Mesothelial cell of epicardium (in vitro differentiated cells): Measurements from ENCODE around the gene LAMA2. TPM values are rescaled to one million over a fixed set of nuclear protein-coding genes. Genes with fewer than 3 reads are reported as not detected.
"Not testable (repeated sequence)": the region's sequence is repeated elsewhere in the genome, so short reads cannot be mapped to it uniquely, and the experiment has no call there.

ENCODE experiments used
- DNase-seq, 2 experiments: peaks; one replicate each; pipeline ENCODE4 v3.0.0; 2021; ENCODE audit warnings: low spot score in 2 of 2; ENCODE audit not compliant: unreplicated experiment in 2 of 2
- H3K27ac Mint-ChIP-seq: 2 replicates; pipeline ENCODE4 v1.8.0; 2021; ENCODE audit warnings: mixed read lengths
- H3K27me3 Mint-ChIP-seq: 2 replicates; pipeline ENCODE4 v1.8.0; 2021; ENCODE audit warnings: low read depth, mixed read lengths
- H3K36me3 Mint-ChIP-seq: 2 replicates; pipeline ENCODE4 v1.8.0; 2021; ENCODE audit warnings: mixed read lengths
- H3K4me1 Mint-ChIP-seq: 2 replicates; pipeline ENCODE4 v1.8.0; 2021; ENCODE audit warnings: mixed read lengths
- H3K4me3 Mint-ChIP-seq: 2 replicates; pipeline ENCODE4 v1.8.0; 2021; ENCODE audit warnings: mild to moderate bottlenecking, moderate library complexity, mixed read lengths
- H3K9me3 Mint-ChIP-seq: 2 replicates; pipeline ENCODE4 v1.8.0; 2021; ENCODE audit warnings: mixed read lengths
- total RNA-seq: library from RNA; stranded (reverse); gene quantifications from 3 replicates; pipeline ENCODE4 v1.2.1, GENCODE V29; 2021
- TF ChIP-seq, protein P1 (sequence below): fragments of 200-600 bp; sonication (generic); IDR thresholded peaks from one replicate; pipeline ENCODE4 v1.5.0; 2021; ENCODE audit warnings: antibody characterized with exemption; ENCODE audit not compliant: unreplicated experiment

Gene LAMA2
- total RNA-seq, 1 donor from 2014 or later = 63.2 TPM

DNA sequence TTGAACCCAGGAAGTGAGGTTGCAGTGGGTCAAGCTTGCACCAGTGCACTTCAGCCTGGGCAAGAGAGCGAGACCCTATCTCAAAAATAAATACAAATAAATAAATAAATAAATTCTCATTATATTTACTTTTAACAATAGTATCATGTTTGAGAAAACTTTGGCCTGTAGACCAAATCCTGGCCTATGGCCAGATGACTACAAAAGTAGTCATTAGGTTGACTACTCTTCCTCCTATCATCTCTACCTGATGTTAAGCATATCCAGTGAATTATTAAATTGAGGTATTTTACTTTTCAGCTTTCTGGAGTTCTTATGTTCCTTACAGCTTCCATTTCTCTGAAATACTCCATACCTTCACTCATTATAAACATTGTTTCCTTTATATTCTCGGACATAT, 280.6 kb downstream of the LAMA2 start:
- Mint-ChIP-seq H3K27me3 (no peaks in the 10 kb centered on the region), H3K36me3 (peaks cover 8% of the 10 kb centered on the region), H3K4me3 (no peak overlapping the region), H3K27ac (no peak overlapping the region), H3K4me1 (no peaks in the 10 kb centered on the region), H3K9me3 (peaks cover 24% of the 10 kb centered on the region)
- DNase-seq = no peak
- TF ChIP-seq, protein P1, sequence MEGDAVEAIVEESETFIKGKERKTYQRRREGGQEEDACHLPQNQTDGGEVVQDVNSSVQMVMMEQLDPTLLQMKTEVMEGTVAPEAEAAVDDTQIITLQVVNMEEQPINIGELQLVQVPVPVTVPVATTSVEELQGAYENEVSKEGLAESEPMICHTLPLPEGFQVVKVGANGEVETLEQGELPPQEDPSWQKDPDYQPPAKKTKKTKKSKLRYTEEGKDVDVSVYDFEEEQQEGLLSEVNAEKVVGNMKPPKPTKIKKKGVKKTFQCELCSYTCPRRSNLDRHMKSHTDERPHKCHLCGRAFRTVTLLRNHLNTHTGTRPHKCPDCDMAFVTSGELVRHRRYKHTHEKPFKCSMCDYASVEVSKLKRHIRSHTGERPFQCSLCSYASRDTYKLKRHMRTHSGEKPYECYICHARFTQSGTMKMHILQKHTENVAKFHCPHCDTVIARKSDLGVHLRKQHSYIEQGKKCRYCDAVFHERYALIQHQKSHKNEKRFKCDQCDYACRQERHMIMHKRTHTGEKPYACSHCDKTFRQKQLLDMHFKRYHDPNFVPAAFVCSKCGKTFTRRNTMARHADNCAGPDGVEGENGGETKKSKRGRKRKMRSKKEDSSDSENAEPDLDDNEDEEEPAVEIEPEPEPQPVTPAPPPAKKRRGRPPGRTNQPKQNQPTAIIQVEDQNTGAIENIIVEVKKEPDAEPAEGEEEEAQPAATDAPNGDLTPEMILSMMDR = no peak

DNA sequence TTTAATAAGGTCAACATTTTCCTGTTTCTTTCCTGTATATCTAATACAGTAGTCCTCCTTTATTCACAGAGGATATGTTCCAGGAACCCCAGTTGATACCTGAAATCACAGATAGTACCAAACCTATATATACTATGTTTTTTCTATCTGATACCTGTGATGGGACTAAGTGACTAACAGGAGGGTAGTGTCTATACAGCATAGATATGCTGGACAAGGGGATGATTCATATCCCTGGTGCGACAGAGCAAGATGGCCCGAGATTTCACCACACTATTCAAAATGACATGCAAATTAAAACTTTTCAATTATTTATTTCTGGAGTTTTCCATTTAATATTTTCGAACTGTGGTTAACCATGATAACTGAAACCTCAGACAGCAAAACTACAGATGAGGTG, 281.1 kb downstream of the LAMA2 start:
- Mint-ChIP-seq H3K9me3 (peaks cover 24% of the 10 kb centered on the region), H3K4me1 (no peaks in the 10 kb centered on the region), H3K4me3 (no peak overlapping the region), H3K36me3 (peaks cover 8% of the 10 kb centered on the region), H3K27ac (no peak overlapping the region), H3K27me3 (no peaks in the 10 kb centered on the region)
- DNase-seq = no peak
- TF ChIP-seq, protein P1 = no peak

DNA sequence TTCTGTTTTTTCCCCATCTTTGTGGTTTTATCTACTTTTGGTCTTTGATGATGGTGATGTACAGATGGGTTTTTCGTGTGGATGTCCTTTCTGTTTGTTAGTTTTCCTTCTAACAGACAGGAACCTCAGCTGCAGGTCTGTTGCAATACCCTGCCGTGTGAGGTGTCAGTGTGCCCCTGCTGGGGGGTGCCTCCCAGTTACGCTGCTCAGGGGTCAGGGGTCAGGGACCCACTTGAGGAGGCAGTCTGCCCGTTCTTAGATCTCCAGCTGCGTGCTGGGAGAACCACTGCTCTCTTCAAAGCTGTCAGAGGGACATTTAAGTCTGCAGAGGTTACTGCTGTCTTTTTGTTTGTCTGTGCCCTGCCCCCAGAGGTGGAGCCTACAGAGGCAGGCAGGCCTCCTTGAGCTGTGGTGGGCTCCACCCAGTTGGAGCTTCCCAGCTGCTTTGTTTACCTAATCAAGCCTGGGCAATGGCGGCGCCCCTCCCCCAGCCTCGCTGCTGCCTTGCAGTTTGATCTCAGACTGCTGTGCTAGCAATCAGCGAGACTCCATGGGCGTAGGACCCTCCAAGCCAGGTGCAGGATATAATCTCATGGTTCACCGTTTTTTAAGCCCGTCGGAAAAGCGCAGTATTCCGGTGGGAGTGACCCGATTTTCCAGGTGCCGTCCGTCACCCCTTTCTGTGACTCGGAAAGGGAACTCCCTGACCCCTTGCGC, 289.5 kb downstream of the LAMA2 start:
- H3K27ac Mint-ChIP-seq, H3K9me3 Mint-ChIP-seq, H3K4me1 Mint-ChIP-seq, H3K27me3 Mint-ChIP-seq, DNase-seq: not testable (repeated sequence)
- peaks cover 15% of the 10 kb centered on the region for H3K36me3 Mint-ChIP-seq
- peak overlapping the region; percentile 70 for H3K4me3 Mint-ChIP-seq

DNA sequence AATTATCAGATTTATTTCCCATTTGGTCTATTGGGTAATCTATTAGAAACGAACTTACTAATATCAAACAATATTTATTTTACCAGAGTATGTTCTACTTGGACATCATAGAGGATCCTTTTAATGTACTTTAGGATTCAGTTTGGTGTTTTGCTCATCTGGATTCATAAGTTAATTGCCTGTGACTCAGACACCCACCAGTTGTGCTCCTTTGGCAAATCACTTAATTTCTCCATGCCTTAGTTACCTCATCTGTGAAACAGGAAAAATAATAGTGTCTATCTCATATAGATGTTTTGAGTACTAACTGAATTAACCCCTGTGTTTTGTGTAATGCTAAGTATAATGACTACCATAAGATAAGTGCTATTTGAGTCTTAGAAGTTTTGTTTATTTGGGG, 292.1 kb downstream of the LAMA2 start:
- Mint-ChIP-seq H3K9me3 (no peaks in the 10 kb centered on the region), H3K4me1 (peaks cover 4% of the 10 kb centered on the region), H3K27ac (no peak overlapping the region)

DNA sequence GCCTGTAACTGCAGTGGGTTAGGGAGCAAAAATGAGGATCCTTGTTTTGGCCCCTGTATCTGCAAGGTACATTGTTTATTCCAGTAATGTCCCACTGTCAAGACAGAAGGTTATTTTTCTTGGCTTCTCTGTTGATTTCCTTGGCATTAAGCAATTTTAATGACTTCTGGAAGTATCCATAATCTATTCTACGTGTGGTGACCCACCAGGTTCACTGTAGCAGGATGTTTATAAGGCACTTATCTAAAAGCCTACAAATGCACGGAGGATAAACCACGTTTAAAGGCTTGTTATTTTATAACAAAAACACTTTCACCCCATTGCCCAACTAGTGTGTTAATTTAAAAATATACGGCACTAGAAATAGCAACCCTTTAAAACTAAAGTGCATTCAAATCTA, 294.9 kb downstream of the LAMA2 start:
- H3K27ac Mint-ChIP-seq = no peak overlapping the region
- H3K9me3 Mint-ChIP-seq = no peaks in the 10 kb centered on the region
- H3K4me1 Mint-ChIP-seq = peaks cover 9% of the 10 kb centered on the region
- H3K27me3 Mint-ChIP-seq = no peaks in the 10 kb centered on the region
- H3K36me3 Mint-ChIP-seq = peaks cover 12% of the 10 kb centered on the region
- TF ChIP-seq, protein P1 = no peak
- no peak overlapping the region for H3K4me3 Mint-ChIP-seq
- no peak for DNase-seq

More for the DNA sequence above, 292.1 kb downstream of the LAMA2 start:
- Mint-ChIP-seq H3K36me3 (peaks cover 15% of the 10 kb centered on the region), H3K27me3 (no peaks in the 10 kb centered on the region), H3K4me3 (no peak overlapping the region)
- no peak for DNase-seq
- TF ChIP-seq, protein P1 = no peak

DNA sequence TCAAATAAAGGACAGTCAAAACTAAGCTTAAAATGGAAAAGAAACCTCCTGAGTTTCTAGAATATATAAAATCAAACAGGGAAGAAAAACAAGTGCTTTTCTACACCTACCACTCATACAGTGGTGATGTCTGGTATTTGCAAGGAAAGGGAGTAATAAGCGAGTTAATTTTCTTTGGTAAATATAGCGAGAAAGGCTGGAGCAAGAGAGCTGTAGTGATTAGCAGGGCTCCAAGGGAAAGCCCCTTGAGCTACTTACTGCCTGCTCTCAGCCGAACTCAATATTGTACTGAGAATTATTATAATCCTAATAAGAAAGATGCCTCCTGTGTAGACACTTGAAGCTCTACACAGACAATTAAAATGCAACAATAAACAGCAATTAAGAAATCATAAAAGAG, 296.3 kb downstream of the LAMA2 start:
- Mint-ChIP-seq H3K4me3 (no peak overlapping the region), H3K27ac (peak overlapping the region; percentile 32), H3K9me3 (no peaks in the 10 kb centered on the region), H3K36me3 (peaks cover 5% of the 10 kb centered on the region), H3K27me3 (no peaks in the 10 kb centered on the region), H3K4me1 (peaks cover 18% of the 10 kb centered on the region)
- TF ChIP-seq, protein P1 = no peak
- no peak for DNase-seq
